Measurements from ENCODE around the gene WDR83. TPM values are rescaled to one million over a fixed set of nuclear protein-coding genes. Genes with fewer than 3 reads are reported as not detected.

WDR83 gene
- polyA plus RNA-seq, 3 donors = 7.9 to 9.9 (median 8.5) TPM

DNA sequence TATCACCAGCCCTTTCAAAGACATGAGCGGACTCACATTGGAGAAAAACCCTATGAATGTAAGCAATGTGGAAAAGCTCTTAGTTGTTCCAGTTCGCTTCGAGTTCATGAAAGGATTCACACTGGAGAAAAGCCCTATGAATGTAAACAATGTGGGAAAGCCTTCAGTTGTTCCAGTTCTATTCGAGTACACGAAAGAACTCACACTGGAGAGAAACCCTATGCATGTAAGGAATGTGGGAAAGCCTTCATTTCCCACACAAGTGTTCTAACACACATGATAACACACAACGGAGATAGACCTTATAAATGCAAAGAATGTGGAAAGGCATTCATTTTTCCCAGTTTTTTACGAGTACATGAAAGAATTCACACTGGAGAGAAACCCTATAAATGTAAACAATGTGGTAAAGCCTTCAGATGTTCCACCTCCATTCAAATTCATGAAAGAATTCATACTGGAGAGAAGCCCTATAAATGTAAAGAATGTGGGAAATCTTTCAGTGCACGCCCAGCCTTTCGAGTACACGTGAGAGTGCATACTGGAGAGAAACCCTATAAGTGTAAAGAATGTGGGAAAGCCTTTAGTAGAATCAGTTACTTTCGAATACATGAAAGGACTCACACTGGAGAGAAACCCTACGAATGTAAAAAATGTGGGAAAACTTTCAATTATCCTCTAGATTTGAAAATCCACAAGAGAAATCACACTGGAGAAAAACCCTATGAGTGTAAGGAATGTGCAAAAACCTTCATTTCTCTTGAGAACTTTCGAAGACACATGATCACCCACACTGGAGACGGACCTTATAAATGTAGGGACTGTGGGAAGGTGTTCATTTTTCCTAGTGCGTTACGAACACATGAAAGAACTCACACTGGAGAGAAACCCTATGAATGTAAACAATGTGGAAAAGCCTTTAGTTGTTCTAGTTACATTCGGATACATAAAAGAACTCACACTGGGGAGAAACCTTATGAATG, 38.3 kb upstream of the WDR83 start:
- Histone ChIP-seq H3K9ac (ENCODE audit: insufficient read depth, low read length, poor library complexity, severe bottlenecking) (no peak overlapping the region), H4K20me1 (ENCODE audit: insufficient read depth, low read length) (peaks cover 4% of the 10 kb centered on the region), H3K27me3 (ENCODE audit: control insufficient read depth in 2 of 2, insufficient read depth in 2 of 2, low read length in 2 of 2) (no peaks in the 10 kb centered on the region), H3K4me1 (ENCODE audit: control insufficient read depth in 1 of 2, insufficient read depth in 2 of 2, low read length in 2 of 2) (no peaks in the 10 kb centered on the region), H3K36me3 (replicated peaks in 1 of 2; ENCODE audit: control insufficient read depth in 1 of 2, insufficient read depth in 2 of 2, low read length in 2 of 2) (peaks cover 46 to 81% of the 10 kb centered on the region in 2 donors), H3K9me3 (replicated peaks in 1 of 2; ENCODE audit: control insufficient read depth in 1 of 2, insufficient read depth in 1 of 2, low read length in 2 of 2) (peaks cover 22 to 37% of the 10 kb centered on the region in 2 donors), H3K4me3 (replicated peaks in 1 of 3; ENCODE audit: low read depth in 2 of 3, low read length in 3 of 3) (peak overlapping the region in 1 of 3 experiments; percentile 5), H3K4me2 (replicated peaks; ENCODE audit: extremely low read depth, low read length, poor library complexity, severe bottlenecking) (no peak overlapping the region), H3K79me2 (ENCODE audit: insufficient read depth, low read length) (peaks cover 3% of the 10 kb centered on the region), H2AFZ (ENCODE audit: insufficient read depth, low read depth, low read length, poor library complexity, severe bottlenecking) (no peak overlapping the region), H3K27ac (ENCODE audit: low read depth in 1 of 2, low read length in 2 of 2) (no peak overlapping the region)
- no peak for DNase-seq
- H3K36me3 Mint-ChIP-seq = peaks cover 61 to 91% of the 10 kb centered on the region in 2 donors
- TF ChIP-seq, protein P1, sequence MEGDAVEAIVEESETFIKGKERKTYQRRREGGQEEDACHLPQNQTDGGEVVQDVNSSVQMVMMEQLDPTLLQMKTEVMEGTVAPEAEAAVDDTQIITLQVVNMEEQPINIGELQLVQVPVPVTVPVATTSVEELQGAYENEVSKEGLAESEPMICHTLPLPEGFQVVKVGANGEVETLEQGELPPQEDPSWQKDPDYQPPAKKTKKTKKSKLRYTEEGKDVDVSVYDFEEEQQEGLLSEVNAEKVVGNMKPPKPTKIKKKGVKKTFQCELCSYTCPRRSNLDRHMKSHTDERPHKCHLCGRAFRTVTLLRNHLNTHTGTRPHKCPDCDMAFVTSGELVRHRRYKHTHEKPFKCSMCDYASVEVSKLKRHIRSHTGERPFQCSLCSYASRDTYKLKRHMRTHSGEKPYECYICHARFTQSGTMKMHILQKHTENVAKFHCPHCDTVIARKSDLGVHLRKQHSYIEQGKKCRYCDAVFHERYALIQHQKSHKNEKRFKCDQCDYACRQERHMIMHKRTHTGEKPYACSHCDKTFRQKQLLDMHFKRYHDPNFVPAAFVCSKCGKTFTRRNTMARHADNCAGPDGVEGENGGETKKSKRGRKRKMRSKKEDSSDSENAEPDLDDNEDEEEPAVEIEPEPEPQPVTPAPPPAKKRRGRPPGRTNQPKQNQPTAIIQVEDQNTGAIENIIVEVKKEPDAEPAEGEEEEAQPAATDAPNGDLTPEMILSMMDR (IDR thresholded peaks at IDR 0.05) = no peak
- H3K4me3 Mint-ChIP-seq = no peak overlapping the region
- WGBS (ENCODE audit: insufficient coverage) = 100% methylated on average over 2 of the region's 17 CpGs
- H3K27me3 Mint-ChIP-seq (ENCODE audit: low read depth in 3 of 3) = no peaks in the 10 kb centered on the region
- H3K27ac Mint-ChIP-seq = no peak overlapping the region
- H3K9me3 Mint-ChIP-seq = peaks cover 27 to 47% (median 41%) of the 10 kb centered on the region in 7 donors
- H3K4me1 Mint-ChIP-seq = no peaks in the 10 kb centered on the region
- intact Hi-C loops (cut with micrococcal nuclease) = no loop called here

DNA sequence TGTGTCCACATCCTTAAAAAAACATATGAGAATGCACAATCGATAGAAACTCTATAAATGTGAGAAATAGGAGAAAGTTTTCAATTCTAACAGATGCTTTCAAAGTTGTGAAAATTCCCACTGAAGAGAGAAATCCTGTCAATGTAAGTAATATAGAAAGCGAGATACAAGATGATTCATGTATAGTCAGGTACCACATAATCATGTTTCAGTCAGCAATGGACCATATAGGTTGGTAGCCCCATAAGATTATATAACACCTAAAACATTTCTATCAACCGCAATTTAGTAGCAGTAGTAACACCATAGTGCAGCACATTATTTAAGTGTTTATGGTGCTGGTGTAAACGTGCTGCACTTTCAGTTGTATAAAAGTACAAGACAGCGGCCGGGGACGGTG, 37.4 kb upstream of the WDR83 start:
- Histone ChIP-seq H3K36me3 (replicated peaks in 1 of 2; ENCODE audit: control insufficient read depth in 1 of 2, insufficient read depth in 2 of 2, low read length in 2 of 2) (peaks cover 46 to 72% of the 10 kb centered on the region in 2 donors), H3K9me3 (replicated peaks in 1 of 2; ENCODE audit: control insufficient read depth in 1 of 2, insufficient read depth in 1 of 2, low read length in 2 of 2) (peaks cover 22 to 37% of the 10 kb centered on the region in 2 donors), H4K20me1 (ENCODE audit: insufficient read depth, low read length) (no peaks in the 10 kb centered on the region), H3K4me3 (replicated peaks in 1 of 3; ENCODE audit: low read depth in 2 of 3, low read length in 3 of 3) (no peak overlapping the region), H2AFZ (ENCODE audit: insufficient read depth, low read depth, low read length, poor library complexity, severe bottlenecking) (no peak overlapping the region), H3K27me3 (ENCODE audit: control insufficient read depth in 2 of 2, insufficient read depth in 2 of 2, low read length in 2 of 2) (no peaks in the 10 kb centered on the region), H3K27ac (ENCODE audit: low read depth in 1 of 2, low read length in 2 of 2) (no peak overlapping the region), H3K4me1 (ENCODE audit: control insufficient read depth in 1 of 2, insufficient read depth in 2 of 2, low read length in 2 of 2) (no peaks in the 10 kb centered on the region), H3K4me2 (replicated peaks; ENCODE audit: extremely low read depth, low read length, poor library complexity, severe bottlenecking) (no peak overlapping the region), H3K9ac (ENCODE audit: insufficient read depth, low read length, poor library complexity, severe bottlenecking) (no peak overlapping the region), H3K79me2 (ENCODE audit: insufficient read depth, low read length) (no peaks in the 10 kb centered on the region)
- Mint-ChIP-seq H3K9me3 (peaks cover 27 to 47% (median 36%) of the 10 kb centered on the region in 7 donors), H3K4me1 (no peaks in the 10 kb centered on the region), H3K4me3 (no peak overlapping the region), H3K36me3 (peaks cover 62 to 88% of the 10 kb centered on the region in 2 donors), H3K27me3 (ENCODE audit: low read depth in 3 of 3) (no peaks in the 10 kb centered on the region), H3K27ac (no peak overlapping the region)
- TF ChIP-seq, protein P1 (IDR thresholded peaks at IDR 0.05) = no peak
- WGBS (ENCODE audit: insufficient coverage) = no CpG with 5 or more reads among the region's 7 CpGs
- no peak for DNase-seq
- intact Hi-C loops (cut with micrococcal nuclease) = no loop called here
